ENCODE results near the gene ANO4.

The ANO4 gene

GRCh38 chr12:101107032-101107763 is 312.6 kb downstream of the ANO4 start:
- H2AK5ac ChIP-seq (ENCODE audit: low read depth, low read length), result no peak overlapping the region
- no peak overlapping the region for H3K23ac ChIP-seq (ENCODE audit: low read depth, low read length, poor library complexity)
- no peak overlapping the region for H2AFZ ChIP-seq (ENCODE audit: low read length)
- H4K8ac ChIP-seq (ENCODE audit: low read depth, low read length), result no peak overlapping the region
- H3K14ac ChIP-seq (ENCODE audit: low read length), result no peak overlapping the region
- H2BK5ac ChIP-seq (ENCODE audit: low read length), result no peak overlapping the region
- H3K79me1 ChIP-seq (ENCODE audit: low read depth, low read length), result no peaks in the 10 kb centered on the region
- no peak overlapping the region for H3K9ac ChIP-seq (ENCODE audit: low read depth, low read length, poor library complexity)
- no peak for DNase-seq (ENCODE audit: low spot score)
- H3K18ac ChIP-seq (ENCODE audit: low read length), result no peak overlapping the region
- no peaks in the 10 kb centered on the region for H3K36me3 ChIP-seq (replicated peaks in 1 of 2; ENCODE audit: control insufficient read depth in 2 of 2, insufficient read depth in 2 of 2, low read length in 2 of 2)
- H4K91ac ChIP-seq (ENCODE audit: low read depth, low read length, poor library complexity), result no peak overlapping the region
- H3K27me3 ChIP-seq (ENCODE audit: control insufficient read depth in 3 of 3, insufficient read depth in 3 of 3, low read depth in 1 of 3, low read length in 3 of 3), result no peaks in the 10 kb centered on the region
- H3K9me3 ChIP-seq (replicated peaks in 1 of 2; ENCODE audit: control insufficient read depth in 2 of 2, insufficient read depth in 1 of 2, low read depth in 1 of 2, low read length in 2 of 2), result no peaks in the 10 kb centered on the region
- no peak overlapping the region for H3K4ac ChIP-seq (ENCODE audit: low read length)
- H3K4me3 ChIP-seq (ENCODE audit: low read length in 2 of 2), result no peak overlapping the region
- H3K4me1 ChIP-seq (ENCODE audit: control insufficient read depth in 2 of 2, insufficient read depth in 1 of 2, low read depth in 1 of 2, low read length in 2 of 2), result no peaks in the 10 kb centered on the region
- H3K27ac ChIP-seq (replicated peaks; ENCODE audit: low read length), result no peak overlapping the region
- no CpG with 5 or more reads among the region's 4 CpGs for WGBS, 2 donors (ENCODE audit: extremely low coverage in 2 of 2, insufficient read length in 2 of 2, insufficient replicate concordance in 1 of 2)
- H3K4me2 ChIP-seq (ENCODE audit: insufficient read depth, low read length, poor library complexity, severe bottlenecking), result no peak overlapping the region
- no peak overlapping the region for H2BK15ac ChIP-seq (ENCODE audit: low read length)
- H2BK12ac ChIP-seq (ENCODE audit: low read length), result no peak overlapping the region
- H2BK120ac ChIP-seq (ENCODE audit: low read depth, low read length), result no peak overlapping the region

- Histone ChIP-seq H2BK15ac (ENCODE audit: low read length) (no peak overlapping the region), H3K14ac (ENCODE audit: low read length) (no peak overlapping the region), H2BK120ac (ENCODE audit: low read depth, low read length) (no peak overlapping the region), H2BK12ac (ENCODE audit: low read length) (no peak overlapping the region), H4K91ac (ENCODE audit: low read depth, low read length, poor library complexity) (no peak overlapping the region), H3K79me1 (ENCODE audit: low read depth, low read length) (no peaks in the 10 kb centered on the region), H3K4me2 (ENCODE audit: insufficient read depth, low read length, poor library complexity, severe bottlenecking) (no peak overlapping the region), H3K9me3 (replicated peaks in 1 of 2; ENCODE audit: control insufficient read depth in 2 of 2, insufficient read depth in 1 of 2, low read depth in 1 of 2, low read length in 2 of 2) (no peaks in the 10 kb centered on the region), H3K27ac (replicated peaks; ENCODE audit: low read length) (no peak overlapping the region), H3K4me3 (ENCODE audit: low read length in 2 of 2) (no peak overlapping the region), H3K23ac (ENCODE audit: low read depth, low read length, poor library complexity) (no peak overlapping the region), H3K9ac (ENCODE audit: low read depth, low read length, poor library complexity) (no peak overlapping the region), H3K4me1 (ENCODE audit: control insufficient read depth in 2 of 2, insufficient read depth in 1 of 2, low read depth in 1 of 2, low read length in 2 of 2) (no peaks in the 10 kb centered on the region), H2AK5ac (ENCODE audit: low read depth, low read length) (no peak overlapping the region), H3K18ac (ENCODE audit: low read length) (no peak overlapping the region), H2AFZ (ENCODE audit: low read length) (no peak overlapping the region), H2BK5ac (ENCODE audit: low read length) (no peak overlapping the region), H4K8ac (ENCODE audit: low read depth, low read length) (no peak overlapping the region), H3K4ac (ENCODE audit: low read length) (no peak overlapping the region), H3K36me3 (replicated peaks in 1 of 2; ENCODE audit: control insufficient read depth in 2 of 2, insufficient read depth in 2 of 2, low read length in 2 of 2) (no peaks in the 10 kb centered on the region), H3K27me3 (ENCODE audit: control insufficient read depth in 3 of 3, insufficient read depth in 3 of 3, low read depth in 1 of 3, low read length in 3 of 3) (no peaks in the 10 kb centered on the region)
- DNase-seq (ENCODE audit: low spot score), result no peak
- no CpG with 5 or more reads among the region's 5 CpGs for WGBS, 2 donors (ENCODE audit: extremely low coverage in 2 of 2, insufficient read length in 2 of 2, insufficient replicate concordance in 1 of 2)
Measured at GRCh38 chr12:101108130-101108529, 313.6 kb downstream of the ANO4 start.

- Histone ChIP-seq H3K4me3 (ENCODE audit: low read length in 2 of 2) (no peak overlapping the region), H2BK120ac (ENCODE audit: low read depth, low read length) (no peak overlapping the region), H3K79me1 (ENCODE audit: low read depth, low read length) (no peaks in the 10 kb centered on the region), H2AK5ac (ENCODE audit: low read depth, low read length) (no peak overlapping the region), H4K91ac (ENCODE audit: low read depth, low read length, poor library complexity) (no peak overlapping the region), H4K8ac (ENCODE audit: low read depth, low read length) (no peak overlapping the region), H3K9ac (ENCODE audit: low read depth, low read length, poor library complexity) (no peak overlapping the region), H2BK5ac (ENCODE audit: low read length) (no peak overlapping the region), H2BK12ac (ENCODE audit: low read length) (no peak overlapping the region), H3K27me3 (ENCODE audit: control insufficient read depth in 3 of 3, insufficient read depth in 3 of 3, low read depth in 1 of 3, low read length in 3 of 3) (no peaks in the 10 kb centered on the region), H3K4me1 (ENCODE audit: control insufficient read depth in 2 of 2, insufficient read depth in 1 of 2, low read depth in 1 of 2, low read length in 2 of 2) (no peaks in the 10 kb centered on the region), H2AFZ (ENCODE audit: low read length) (no peak overlapping the region), H3K9me3 (replicated peaks in 1 of 2; ENCODE audit: control insufficient read depth in 2 of 2, insufficient read depth in 1 of 2, low read depth in 1 of 2, low read length in 2 of 2) (no peaks in the 10 kb centered on the region), H3K14ac (ENCODE audit: low read length) (no peak overlapping the region), H3K36me3 (replicated peaks in 1 of 2; ENCODE audit: control insufficient read depth in 2 of 2, insufficient read depth in 2 of 2, low read length in 2 of 2) (no peaks in the 10 kb centered on the region), H3K23ac (ENCODE audit: low read depth, low read length, poor library complexity) (no peak overlapping the region), H3K27ac (replicated peaks; ENCODE audit: low read length) (no peak overlapping the region), H2BK15ac (ENCODE audit: low read length) (no peak overlapping the region), H3K4ac (ENCODE audit: low read length) (no peak overlapping the region), H3K4me2 (ENCODE audit: insufficient read depth, low read length, poor library complexity, severe bottlenecking) (no peak overlapping the region), H3K18ac (ENCODE audit: low read length) (no peak overlapping the region)
- no CpG with 5 or more reads among the region's 3 CpGs for WGBS, 2 donors (ENCODE audit: extremely low coverage in 2 of 2, insufficient read length in 2 of 2, insufficient replicate concordance in 1 of 2)
- DNase-seq (ENCODE audit: low spot score), result no peak
Measured at GRCh38 chr12:101110866-101111265, 316.3 kb downstream of the ANO4 start.

DNA sequence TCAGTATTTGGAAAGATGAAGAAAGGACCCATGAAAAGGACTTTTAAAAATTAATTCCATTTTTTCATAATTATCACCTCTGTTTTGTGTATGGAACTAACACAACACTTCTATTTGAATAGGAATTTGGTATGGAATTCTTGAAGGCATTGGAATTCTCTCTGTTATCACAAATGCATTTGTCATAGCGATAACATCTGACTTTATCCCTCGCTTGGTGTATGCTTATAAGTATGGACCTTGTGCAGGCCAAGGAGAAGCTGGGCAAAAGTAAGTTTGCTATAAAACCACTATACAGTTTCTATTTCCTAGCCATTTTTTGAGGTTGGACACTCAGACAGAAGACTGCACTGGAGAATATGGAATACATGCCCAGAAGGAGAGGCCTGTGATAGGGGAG is 316.9 kb downstream of the ANO4 start:
- no peak for DNase-seq (ENCODE audit: low spot score)
- no peak overlapping the region for H2BK5ac ChIP-seq (ENCODE audit: low read length)
- H4K91ac ChIP-seq (ENCODE audit: low read depth, low read length, poor library complexity), result no peak overlapping the region
- no peaks in the 10 kb centered on the region for H3K4me1 ChIP-seq (ENCODE audit: control insufficient read depth in 2 of 2, insufficient read depth in 1 of 2, low read depth in 1 of 2, low read length in 2 of 2)
- H3K9ac ChIP-seq (ENCODE audit: low read depth, low read length, poor library complexity), result no peak overlapping the region
- H2AK5ac ChIP-seq (ENCODE audit: low read depth, low read length), result no peak overlapping the region
- no CpG with 5 or more reads among the region's 2 CpGs for WGBS, 2 donors (ENCODE audit: extremely low coverage in 2 of 2, insufficient read length in 2 of 2, insufficient replicate concordance in 1 of 2)
- no peaks in the 10 kb centered on the region for H3K36me3 ChIP-seq (replicated peaks in 1 of 2; ENCODE audit: control insufficient read depth in 2 of 2, insufficient read depth in 2 of 2, low read length in 2 of 2)
- no peaks in the 10 kb centered on the region for H3K9me3 ChIP-seq (replicated peaks in 1 of 2; ENCODE audit: control insufficient read depth in 2 of 2, insufficient read depth in 1 of 2, low read depth in 1 of 2, low read length in 2 of 2)
- no peak overlapping the region for H2BK120ac ChIP-seq (ENCODE audit: low read depth, low read length)
- no peak overlapping the region for H3K4ac ChIP-seq (ENCODE audit: low read length)
- H3K14ac ChIP-seq (ENCODE audit: low read length), result no peak overlapping the region
- H4K8ac ChIP-seq (ENCODE audit: low read depth, low read length), result no peak overlapping the region
- H2BK15ac ChIP-seq (ENCODE audit: low read length), result no peak overlapping the region
- H3K4me3 ChIP-seq (ENCODE audit: low read length in 2 of 2), result no peak overlapping the region
- H3K79me1 ChIP-seq (ENCODE audit: low read depth, low read length), result no peaks in the 10 kb centered on the region
- H3K27me3 ChIP-seq (ENCODE audit: control insufficient read depth in 3 of 3, insufficient read depth in 3 of 3, low read depth in 1 of 3, low read length in 3 of 3), result no peaks in the 10 kb centered on the region
- no peak overlapping the region for H3K18ac ChIP-seq (ENCODE audit: low read length)
- no peak overlapping the region for H3K27ac ChIP-seq (replicated peaks; ENCODE audit: low read length)
- no peak overlapping the region for H2BK12ac ChIP-seq (ENCODE audit: low read length)
- no peak overlapping the region for H2AFZ ChIP-seq (ENCODE audit: low read length)
- no peak overlapping the region for H3K23ac ChIP-seq (ENCODE audit: low read depth, low read length, poor library complexity)
- H3K4me2 ChIP-seq (ENCODE audit: insufficient read depth, low read length, poor library complexity, severe bottlenecking), result no peak overlapping the region
